ENCODE data around the gene EHD2. TPM values are rescaled to one million over a fixed set of nuclear protein-coding genes. Genes with fewer than 3 reads are reported as not detected.

The EHD2 gene
- total RNA-seq = 112 and 162 TPM in 2 replicates

DNA sequence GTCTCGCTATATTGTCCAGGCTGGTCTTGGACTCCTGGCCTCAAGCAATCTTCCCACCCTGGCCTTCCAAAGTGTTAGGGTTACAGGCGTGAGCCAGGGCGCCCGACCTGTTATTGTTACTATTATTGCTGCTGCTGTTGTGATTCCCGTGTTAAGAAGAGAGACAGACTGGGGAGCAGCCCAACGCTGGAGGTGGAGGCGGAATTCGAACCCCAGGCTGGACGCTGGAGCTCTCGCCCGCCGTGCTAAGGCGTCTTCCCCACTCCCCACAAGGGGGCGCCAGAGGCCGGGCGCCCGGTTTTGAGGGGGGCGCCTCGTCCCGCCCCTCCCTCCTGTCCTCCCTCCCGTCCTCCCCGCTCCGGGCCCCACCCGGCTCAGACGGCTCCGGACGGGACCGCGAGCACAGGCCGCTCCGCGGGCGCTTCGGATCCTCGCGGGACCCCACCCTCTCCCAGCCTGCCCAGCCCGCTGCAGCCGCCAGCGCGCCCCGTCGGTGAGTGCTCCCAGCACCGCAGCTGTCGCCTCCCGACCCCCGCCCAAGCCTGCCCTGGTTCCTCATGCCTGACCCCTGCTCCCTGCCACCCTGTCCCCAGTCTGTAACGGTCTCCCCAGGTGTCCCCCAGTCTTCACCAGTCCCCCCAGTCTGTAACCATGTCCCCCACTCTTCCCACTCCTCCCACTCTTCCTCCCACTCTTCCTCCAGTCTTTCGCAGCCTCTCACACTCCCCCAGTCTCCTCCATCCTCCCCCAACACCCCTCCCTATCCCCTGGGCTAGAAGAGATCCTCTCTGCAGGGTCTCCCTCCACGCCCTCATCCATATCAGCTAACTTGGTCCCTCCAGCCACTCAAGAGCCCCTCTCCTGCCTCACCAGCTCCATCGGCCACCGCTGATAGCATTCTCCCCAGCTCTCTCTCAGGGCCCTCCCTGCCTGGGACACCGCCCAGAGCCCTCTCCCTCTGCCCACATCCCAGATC, at the start of gene EHD2:
EHD2 (plus strand) TSS at position 377 of the 976 bp plus-strand sequence. CDS start 3,191 bp downstream, outside the sequence.

DNA sequence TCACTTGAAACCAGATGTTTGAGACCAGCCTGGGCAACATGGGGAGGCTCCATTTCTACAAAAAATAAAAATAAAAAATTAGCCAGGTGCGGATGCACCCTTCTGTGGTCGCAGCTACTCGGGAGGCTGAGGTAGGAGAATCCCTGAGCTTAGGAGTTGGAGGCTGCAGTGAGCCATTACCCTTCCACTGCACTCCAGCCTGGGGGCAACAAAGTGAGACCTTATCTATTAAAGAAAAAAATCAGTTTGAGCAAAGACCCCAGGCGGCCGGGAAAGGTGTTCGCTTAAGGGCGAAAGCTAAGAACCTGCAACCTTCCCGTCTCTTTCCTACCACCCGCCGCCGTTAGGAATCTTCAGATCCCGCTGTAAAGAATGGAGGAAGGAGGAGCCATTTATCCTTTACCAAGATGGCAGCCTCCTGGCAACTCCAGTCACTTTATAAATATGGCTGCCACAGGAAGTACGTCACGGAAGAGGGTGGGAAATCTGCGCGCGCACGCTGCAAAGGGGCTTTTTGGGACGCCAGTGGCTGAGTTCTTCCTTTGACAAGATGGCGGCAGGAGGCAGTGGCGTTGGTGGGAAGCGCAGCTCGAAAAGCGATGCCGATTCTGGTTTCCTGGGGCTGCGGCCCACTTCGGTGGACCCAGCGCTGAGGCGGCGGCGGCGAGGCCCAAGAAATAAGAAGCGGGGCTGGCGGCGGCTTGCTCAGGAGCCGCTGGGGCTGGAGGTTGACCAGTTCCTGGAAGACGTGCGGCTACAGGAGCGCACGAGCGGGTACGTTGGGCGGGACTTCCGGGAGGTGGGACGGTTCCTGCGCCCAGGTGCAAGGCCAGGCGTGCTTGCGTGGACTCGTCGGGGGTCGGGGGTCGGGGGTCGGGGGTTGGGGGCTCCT, 32.0 kb downstream of the EHD2 start, which contains the start of gene NOP53:
NOP53 (plus strand) TSS at position 537 of the 892 bp plus-strand sequence; CDS start at position 551, 14 bp downstream.

DNA sequence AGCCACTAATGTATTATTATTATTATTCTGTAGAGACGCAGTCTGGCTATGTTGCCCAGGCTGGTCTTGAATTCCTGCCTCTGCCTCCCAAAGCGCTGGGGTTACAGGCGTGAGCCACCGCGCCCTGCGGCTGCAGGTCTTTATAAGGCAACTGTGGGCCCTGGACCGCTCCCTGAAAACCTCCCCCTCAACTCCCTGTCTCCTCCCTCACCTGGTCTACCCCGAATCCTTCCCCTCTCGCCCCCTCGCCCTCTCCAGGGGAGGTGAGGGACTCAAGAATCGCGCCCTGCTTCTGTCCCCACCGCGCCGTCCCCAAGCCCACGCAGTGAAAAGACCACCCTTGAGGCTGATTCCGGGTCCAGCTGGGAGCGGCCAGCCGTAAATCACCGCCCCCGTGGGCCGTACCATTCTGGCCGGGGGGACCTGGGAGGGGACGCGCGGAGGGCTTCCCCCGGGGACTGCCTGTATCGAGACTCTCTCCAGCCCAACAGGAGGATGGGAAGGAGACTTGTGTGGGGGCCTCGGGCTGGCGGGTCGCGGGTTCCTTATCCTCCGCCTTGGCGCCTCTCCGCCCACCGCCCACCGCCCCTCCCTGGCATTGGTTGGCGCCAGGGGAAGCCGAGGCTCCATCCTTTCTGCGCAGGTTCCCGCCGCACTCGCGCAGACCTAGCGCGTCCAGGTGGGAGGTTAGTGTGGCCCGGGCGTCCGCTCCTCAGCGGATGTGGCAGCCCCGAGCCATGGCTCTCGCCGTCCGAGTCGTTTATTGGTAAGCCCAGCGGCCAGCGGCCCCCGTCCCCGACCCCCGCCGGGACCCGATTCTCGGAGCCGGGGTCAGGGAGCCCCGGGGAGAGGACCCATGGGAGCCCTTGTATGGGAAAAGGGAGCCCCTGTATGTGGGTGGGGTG, 65.1 kb downstream of the EHD2 start, which contains the start of gene SELENOW:
SELENOW (plus strand) TSS at position 655 of the 905 bp plus-strand sequence; CDS start at position 738, 83 bp downstream.

Small RNA genes lying within 50 kb of the gene (small RNA-seq; reads per million reads assigned to genes)
- not detected for gene SNORD23 (ENCODE audit: low replicate concordance)

Other genes with a start within 250 kb of the EHD2 start
- not detected in 2 replicates for gene SLC8A2, start 241.5 kb upstream of the EHD2 start, total RNA-seq
- 2.4 and 2.6 TPM in 2 replicates for gene KPTN, start 229.2 kb upstream of the EHD2 start, total RNA-seq
- 76.7 and 194 TPM in 2 replicates for gene NAPA, start 198.4 kb upstream of the EHD2 start, total RNA-seq
- gene ZNF541, start 140.3 kb upstream of the EHD2 start, total RNA-seq = not detected in 2 replicates
- 10.2 and 11.6 TPM in 2 replicates for gene BICRA, start 104.3 kb upstream of the EHD2 start, total RNA-seq
- gene NOP53, start 32.1 kb downstream of the EHD2 start, total RNA-seq = 65.0 and 111 TPM in 2 replicates
- 37.4 and 111 TPM in 2 replicates for gene SELENOW, start 65.3 kb downstream of the EHD2 start, total RNA-seq
- gene TPRX1, start 91.1 kb downstream of the EHD2 start, total RNA-seq = not detected in 2 replicates
- gene CRX, start 108.5 kb downstream of the EHD2 start, total RNA-seq = not detected in 2 replicates
- not detected in 2 replicates for gene TPRX2, start 145.8 kb downstream of the EHD2 start, total RNA-seq
- gene SULT2A1, start 172.9 kb downstream of the EHD2 start, total RNA-seq = not detected in 2 replicates

Measured in placental pericyte (primary cell).